Kasumi-1 (cell line): Measurements from ENCODE around the gene ZNF606.

Experiments
- DNase-seq, 2 experiments: peaks; one replicate each; lab custom pipeline; 2025; lab: John Stamatoyannopoulos, UW

ZNF606 gene

DNA sequence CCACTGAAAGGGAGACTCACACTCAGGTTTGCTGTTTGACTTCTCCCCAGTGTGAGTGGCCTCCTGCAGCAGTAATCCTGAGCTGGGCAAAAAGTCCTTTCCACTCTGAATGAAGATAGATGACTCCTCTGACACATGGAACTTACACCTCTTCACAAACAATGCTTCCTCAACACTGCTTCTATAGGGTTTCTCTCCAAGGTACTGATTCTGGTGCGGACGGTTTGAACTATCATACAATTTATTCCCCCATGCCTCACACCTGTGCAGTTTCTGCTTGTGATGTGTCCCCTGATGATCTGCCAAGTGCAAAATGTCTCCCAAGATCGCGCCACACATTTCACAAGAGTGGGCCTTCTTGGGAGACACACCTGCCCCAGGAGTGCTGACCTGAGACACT lies 75.0 kb downstream of the ZNF606 start:
- no peak for DNase-seq
